ENCODE results near the gene TOPBP1. TPM values are rescaled to one million over a fixed set of nuclear protein-coding genes. Genes with fewer than 3 reads are reported as not detected.

Gene TOPBP1
- total RNA-seq, 1 donor from 2014 or later, result 39.6 TPM

DNA sequence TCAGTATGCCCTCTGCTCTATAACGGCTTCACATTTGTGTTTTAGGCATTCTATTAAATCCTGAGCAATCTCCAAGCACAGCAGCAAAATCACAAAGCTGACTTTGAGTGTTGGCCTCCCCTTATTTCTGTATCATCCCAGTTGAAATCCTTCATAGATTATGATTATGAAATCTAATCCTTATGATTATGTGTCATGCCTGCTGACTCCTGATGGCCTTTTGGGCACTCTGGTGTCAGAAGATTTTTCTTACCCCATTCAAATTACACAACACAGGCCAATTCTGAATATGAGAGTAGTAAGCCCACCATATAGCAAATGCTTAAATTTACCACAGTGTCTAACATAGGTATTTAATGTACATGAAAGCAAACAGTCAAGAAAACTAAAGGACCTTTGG is 53.9 kb downstream of the TOPBP1 start:
- DNase-seq, result no peak

- DNase-seq, result no peak
Observed at GRCh38 chr3:133606902-133607301, 54.8 kb downstream of the TOPBP1 start.

- no peak for DNase-seq
Observed at GRCh38 chr3:133606342-133606741, 55.4 kb downstream of the TOPBP1 start.

DNA sequence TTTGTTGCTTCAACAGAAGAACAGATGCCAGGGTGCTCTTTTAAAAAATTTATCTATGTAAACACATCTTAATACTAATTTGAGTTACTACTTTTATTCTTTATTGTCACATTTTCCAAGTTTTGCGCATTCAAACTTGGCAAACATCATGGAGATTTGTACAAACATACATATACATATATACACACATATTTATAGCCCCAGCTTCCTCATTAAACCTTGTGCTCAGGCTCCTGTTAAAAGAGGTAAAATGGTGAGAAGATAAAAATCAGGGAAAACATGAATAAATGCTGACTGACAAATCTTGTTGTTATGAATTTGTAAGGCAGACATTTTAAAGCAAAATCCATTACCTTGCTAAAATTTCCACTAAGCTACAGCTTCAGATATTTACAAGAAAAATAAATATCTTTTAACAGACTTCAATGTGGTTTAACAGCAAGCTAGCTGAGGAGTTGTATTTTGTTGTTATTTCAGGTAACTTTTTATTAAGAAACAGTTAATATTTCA is 61.1 kb downstream of the TOPBP1 start:
- DNase-seq, result no peak

- DNase-seq, result no peak
Observed at GRCh38 chr3:133599280-133599679, 62.5 kb downstream of the TOPBP1 start.

DNA sequence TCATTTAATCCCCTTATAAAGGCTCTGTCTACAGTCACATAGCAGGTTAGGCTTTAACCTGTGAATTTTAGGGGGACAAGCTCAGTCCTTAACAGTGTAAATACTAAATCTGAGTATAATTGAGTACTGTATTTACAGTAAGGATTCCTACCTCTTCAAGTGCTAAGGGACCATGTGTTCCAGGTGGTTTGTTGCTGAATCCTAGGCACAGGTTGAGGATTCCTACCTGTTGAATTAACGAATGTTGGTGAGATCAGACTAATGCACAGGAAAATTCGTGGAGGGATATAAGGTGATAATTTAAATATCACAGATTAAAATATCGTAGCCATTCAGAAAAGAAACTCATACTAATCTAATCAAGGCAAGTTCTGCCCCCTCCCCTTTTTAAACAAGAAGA is 63.3 kb downstream of the TOPBP1 start:
- no peak for DNase-seq

GRCh38 chr3:133595341-133595740 is 66.4 kb downstream of the TOPBP1 start:
- no peak for DNase-seq

- DNase-seq, result no peak
Observed at GRCh38 chr3:133593243-133593642, 68.5 kb downstream of the TOPBP1 start.

DNA sequence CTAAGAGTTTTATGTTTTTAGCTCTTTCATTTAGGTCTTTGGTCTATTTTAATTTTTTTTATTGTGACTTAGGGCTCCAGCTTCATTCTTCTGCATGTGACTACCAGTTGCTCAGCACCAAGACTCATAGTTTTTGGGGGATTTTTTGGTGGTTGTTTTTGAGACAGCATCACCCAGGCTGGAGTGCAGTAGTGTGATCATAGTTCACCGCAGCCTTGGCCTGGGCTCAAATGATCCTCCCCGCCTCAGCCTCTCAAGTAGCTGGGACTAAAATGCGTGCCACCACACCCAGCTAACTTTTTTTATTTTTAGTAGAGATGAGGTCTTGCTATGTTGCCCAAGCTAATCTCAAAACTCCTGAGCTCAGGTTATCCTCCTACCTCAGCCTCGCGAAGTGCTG is 68.9 kb downstream of the TOPBP1 start:
- DNase-seq, result no peak

DNA sequence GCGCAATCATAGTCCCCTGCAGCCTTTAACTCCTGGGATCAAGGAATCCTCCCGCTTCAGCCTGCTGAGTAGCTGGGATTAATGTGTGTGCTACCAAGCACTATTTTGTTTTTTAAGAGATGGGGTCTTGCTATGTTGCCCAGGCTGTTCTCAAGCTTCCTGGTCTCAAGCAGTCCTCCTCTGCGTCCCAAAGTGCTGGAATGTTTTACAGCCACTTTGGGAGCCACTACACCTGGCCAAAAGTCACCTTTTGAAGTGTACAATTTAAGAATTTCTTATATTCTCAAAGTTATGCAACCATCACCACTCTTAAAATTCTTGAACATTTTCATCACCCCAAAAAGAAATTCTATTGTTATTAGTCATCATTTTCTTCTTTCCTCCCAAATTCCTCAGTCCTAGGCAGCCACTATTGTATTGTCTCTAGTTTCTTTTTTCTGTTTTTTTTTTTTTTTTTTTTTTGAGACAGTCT is 70.4 kb downstream of the TOPBP1 start:
- DNase-seq, result no peak

GRCh38 chr3:133589503-133589902 is 72.2 kb downstream of the TOPBP1 start:
- DNase-seq, result no peak

DNA sequence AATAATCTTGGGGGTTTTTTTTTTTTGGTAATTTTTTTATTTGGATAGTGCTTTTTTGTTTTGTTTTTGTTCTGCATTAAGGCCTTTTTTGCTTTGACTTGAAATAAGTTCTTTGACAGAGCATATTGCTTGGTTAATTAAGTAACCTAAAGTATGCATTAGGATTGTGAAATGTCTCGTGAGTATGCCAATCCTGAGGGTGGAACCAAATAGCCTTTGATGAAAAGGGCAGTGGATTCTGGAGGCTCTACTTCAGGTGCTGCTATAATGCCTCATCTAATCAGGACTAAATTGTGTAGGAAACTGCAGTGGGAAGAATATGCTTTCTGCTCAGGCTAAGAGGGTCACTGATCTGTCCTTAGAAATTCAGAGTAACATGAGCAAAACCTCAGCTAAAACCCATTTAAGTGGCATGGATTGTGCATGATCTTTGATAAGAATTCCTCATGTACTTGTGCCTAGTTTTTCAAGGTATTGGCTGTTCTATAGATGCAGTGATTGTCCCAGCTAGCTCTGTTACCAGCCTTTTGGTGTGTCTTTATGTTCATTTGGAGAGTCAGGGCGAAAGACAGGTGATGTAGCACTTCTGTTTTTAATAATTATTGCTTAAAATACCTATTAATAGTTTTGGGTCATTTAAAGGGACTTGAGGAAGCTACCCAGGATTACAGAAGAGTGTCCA is 72.8 kb downstream of the TOPBP1 start:
- DNase-seq, result no peak

- DNase-seq, result no peak
Observed at GRCh38 chr3:133588035-133588434, 73.7 kb downstream of the TOPBP1 start.

DNA sequence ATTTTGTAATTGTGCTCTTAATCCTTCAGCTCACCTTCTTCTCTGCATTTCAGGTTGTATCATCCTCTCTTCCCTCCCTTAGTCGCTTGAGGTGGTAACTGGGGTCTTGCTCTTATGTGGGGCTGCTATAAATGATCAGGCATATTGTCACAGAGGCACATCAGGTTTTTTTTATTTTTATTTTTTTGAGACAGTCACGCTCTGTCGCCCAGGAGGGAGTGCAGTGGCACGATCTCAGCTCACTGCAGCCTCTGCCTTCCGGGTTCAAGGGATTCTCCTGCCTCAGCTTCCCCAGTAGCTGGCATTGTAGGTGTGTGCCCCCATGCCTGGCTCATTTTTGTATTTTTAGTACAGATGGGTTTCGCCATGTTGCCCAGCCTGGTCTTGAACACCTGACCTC is 78.3 kb downstream of the TOPBP1 start:
- no peak for DNase-seq

GRCh38 chr3:133578548-133579191 is 83.1 kb downstream of the TOPBP1 start:
- no peak for DNase-seq

GRCh38 chr3:133576169-133576568 is 85.6 kb downstream of the TOPBP1 start:
- DNase-seq, result no peak

- DNase-seq, result no peak
Observed at GRCh38 chr3:133575086-133575485, 86.7 kb downstream of the TOPBP1 start.

DNA sequence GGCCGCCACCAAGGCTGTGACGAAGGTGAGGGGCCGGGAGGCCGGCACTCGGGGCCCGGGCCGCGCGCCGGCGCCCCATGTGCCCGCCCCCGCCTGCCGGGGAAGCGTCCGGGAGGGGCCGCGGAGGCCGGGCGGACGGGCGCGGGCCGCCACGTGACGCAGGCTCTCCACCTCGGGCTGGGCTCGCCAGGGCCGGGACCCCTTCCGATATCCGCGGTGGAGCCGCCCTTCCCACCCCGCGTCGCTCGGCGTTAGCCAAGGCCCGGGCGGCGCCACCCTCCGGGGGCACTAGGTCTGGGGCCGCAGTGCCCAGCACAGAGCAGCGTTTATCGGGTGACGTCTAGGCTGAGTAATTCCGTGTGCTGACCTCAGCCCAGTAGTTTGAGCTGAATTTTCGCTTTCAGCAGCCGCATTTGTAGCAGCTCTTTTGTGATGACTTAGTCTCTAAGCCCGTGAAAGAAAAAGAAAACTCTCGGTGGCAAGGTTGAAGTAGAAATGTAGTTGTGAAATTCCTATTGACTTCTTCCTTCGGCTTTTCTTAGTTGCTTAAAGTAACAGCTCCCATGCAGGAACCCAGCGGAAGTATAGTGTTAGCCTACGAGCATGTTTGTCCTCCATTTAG is 87.4 kb downstream of the TOPBP1 start:
- no peak for DNase-seq

DNA sequence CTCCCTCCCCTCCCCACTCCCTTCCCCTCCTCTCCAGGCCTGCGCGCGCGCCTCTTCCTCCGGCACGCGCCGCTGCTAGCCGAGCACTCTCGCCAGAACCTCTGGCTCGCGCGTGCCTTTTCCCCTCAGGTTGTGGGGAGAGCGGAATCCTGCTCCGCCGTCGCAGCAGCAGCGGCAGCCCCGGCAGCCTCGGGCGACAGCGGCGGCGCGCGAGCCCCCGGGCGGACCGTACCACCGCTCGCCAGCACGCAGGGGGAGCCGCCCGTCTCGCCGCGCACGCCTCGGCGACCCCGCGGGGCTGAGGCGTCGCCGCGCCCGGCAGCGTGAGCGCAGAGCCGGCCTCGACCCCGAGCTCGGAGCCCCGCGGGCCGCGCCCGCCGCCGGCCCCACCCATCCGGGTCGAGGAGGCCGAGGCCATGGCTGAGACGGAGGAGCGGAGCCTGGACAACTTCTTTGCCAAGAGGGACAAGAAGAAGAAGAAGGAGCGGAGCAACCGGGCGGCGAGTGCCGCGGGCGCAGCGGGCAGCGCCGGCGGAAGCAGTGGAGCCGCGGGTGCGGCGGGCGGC is 88.0 kb downstream of the TOPBP1 start, which contains the start of gene CDV3:
TSS of gene CDV3 (plus strand) at position 58 of the 566 bp plus-strand sequence. CDS start at position 417, 359 bp downstream.
- no peak for DNase-seq

- DNase-seq, result no peak
Observed at GRCh38 chr3:133573054-133573628, 88.6 kb downstream of the TOPBP1 start.

GRCh38 chr3:133572158-133573053 is 89.3 kb downstream of the TOPBP1 start:
- no peak for DNase-seq

GRCh38 chr3:133570937-133571320 is 90.8 kb downstream of the TOPBP1 start:
- DNase-seq, result no peak

Measured in skin of body (tissue), 2 donors.